Hippocampal formation (tissue), 2 donors: ENCODE results near the gene MRPL44.
A peak's percentile ranks its signal among the peaks of the same experiment; 100 is the strongest.
"Not testable (repeated sequence)": the region's sequence is repeated elsewhere in the genome, so short reads cannot be mapped to it uniquely, and the experiment has no call there.

Source experiments
- DNase-seq, 2 donors: peaks; one replicate each; lab custom pipeline; 2025; lab: John Stamatoyannopoulos, UW

The MRPL44 gene

GRCh38 chr2:223936862-223937326, 20.4 kb upstream of the MRPL44 start:
- DNase-seq, result no peak

DNA sequence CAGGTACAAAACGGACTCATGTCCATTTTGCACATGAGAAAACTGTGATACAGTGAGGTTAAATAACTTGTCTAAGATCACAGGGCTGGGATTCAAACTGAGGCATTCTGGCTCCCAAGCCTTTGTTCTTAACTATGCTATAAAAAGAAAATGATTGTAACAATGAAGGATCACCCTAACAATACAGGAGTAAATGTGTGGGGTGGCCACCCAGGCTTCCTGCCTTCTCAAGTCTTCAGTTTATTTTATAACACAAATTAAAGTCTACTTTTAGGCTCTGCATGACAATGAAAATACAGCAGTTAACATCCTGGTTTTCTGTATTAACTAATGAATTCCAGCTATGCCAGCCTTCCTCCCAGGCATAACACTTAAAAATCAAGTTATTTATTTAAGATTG, 19.7 kb upstream of the MRPL44 start:
- DNase-seq, result no peak

- not testable (repeated sequence) for DNase-seq
These were observed 17.8 kb upstream of the MRPL44 start for GRCh38 chr2:223939438-223939837.

GRCh38 chr2:223941579-223942277, 15.5 kb upstream of the MRPL44 start:
- no peak for DNase-seq

- DNase-seq, result no peak
These were observed 14.1 kb upstream of the MRPL44 start for GRCh38 chr2:223943135-223943534.

- peak in 1 of 2 donors; percentile 55 for DNase-seq
These were observed 13.7 kb upstream of the MRPL44 start for GRCh38 chr2:223943561-223944008.

- peak; percentile 36 to 55 for DNase-seq
These were observed 13.0 kb upstream of the MRPL44 start for GRCh38 chr2:223944166-223944702.

DNA sequence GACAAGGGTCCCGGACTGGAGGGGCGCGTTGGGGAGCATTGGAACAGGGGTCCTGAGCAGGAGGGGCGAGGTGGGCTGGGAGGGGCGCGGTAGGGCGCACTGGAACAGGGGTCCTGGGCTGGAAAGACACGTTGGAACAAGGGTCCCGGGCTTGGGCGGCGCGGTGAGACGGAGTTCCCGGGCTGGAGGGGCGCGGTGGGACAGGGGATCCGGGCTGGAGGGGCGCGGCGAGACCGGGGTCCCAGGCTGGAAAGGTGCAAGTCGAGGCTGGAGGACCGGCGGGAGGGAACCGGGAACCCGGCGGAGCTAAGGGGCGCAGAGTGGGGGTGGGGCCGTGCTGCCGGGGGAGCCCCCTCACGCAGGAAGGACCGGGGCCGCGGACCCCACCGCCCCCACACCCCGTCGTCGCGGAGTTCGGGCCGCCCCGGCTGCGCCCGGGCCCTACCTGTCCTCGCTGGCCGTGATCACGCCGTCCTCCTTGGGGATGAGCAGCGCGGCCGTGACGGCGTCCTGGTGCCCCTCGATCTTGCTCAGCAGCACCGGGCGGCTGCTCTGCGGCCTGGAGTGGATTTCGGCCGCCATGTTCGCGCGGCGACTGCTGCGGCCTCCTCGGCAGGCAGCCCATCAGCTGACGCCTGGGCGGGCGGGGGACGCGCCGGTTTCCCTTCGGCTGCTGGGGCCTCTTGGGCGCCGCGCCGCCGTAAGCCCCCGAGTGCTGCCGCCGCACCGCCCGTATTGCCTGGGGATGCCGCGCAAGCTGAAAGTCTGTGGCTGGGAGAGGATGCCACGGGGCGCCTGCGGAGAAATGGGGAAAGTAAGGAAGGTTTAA, 12.3 kb upstream of the MRPL44 start, which contains the start of gene WDFY1:
Gene WDFY1 (minus strand): TSS at position 633 of the 829 bp plus-strand sequence. CDS start 51 bp downstream, at position 582.
- peak; percentile 82 to 94 for DNase-seq

DNA sequence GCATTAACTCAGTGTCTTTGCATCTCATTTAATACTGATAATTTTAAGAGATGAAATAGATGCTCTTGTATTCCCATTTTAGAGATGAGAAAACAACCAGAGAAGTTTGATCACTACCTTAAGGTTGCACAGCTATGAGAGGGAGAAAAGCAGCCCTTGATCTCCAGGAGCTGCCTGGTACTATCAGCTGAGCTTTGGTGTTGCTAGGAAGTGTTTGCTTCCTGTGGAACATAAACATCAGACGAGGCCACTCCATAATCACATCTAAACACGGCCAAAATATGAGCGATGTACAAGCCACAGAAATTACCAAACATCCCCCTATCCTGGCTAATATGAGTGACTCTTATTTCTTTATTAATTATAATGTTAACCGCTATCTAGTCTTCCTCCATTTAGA, 11.5 kb upstream of the MRPL44 start:
- DNase-seq, result no peak

DNA sequence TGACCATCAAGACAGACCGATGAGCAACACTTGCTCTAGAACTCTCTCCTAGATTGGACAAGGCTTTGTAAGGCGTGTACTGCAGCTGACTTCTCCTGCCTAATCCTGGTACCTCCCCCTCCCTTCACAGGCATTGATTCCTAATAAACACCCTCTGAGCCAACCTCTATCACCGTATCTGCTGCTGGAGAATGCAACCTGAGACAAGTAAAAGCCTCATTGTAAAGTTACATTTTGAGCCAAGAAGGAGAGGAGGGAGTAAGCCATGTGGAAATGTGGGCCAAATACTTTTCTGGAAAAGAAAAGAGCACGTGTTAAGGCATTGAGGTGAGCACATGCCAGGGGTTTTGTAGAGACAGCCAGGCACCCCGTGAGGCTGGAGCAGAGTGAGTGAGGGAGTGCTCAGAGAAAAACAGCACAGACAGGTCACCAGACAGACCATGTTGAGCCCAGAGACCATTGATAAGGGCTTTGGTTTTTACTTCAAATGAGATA, 9.5 kb upstream of the MRPL44 start:
- no peak for DNase-seq

GRCh38 chr2:223949241-223949840, 7.9 kb upstream of the MRPL44 start:
- no peak for DNase-seq

DNA sequence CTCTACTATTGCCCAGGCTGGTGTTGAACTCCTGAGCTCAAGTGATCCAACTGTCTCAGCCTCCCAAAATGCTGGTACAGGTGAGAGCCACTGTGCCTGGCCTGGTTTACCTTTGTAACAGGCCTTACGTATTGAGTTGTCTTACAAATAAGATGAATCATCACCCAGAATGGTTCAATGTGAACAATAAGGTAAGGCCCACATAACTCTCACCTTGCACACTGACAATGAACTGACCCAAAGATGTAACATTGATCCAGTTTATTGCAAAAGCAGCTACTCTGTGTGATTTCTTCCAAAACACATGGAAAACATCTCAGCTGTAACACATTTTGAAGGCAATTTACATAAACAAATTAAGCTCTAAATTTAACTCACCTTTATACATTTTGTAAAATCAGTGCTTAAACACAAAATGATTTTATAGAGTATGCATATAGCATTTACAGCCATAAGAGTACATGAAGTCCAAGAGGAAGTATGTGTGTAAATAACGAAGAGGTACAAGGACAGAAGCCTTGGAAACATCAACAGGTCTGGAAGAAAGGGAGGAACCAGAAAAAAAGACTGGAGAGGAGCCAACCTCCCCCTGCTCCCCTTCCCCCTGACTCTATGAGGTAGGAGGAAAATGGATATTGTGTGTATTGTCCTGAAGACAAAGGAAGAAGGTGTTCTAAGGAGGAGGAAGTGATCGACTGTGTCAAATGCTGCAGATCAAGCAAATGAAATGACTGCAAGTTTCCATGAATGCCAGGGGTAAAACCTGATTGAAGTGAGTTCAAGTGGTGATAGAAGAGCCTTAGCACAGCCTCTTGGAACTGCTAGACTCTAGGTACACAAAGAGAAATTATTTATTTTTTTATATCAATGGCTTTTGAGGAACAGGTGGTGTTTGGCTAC, 6.6 kb upstream of the MRPL44 start:
- no peak for DNase-seq

DNA sequence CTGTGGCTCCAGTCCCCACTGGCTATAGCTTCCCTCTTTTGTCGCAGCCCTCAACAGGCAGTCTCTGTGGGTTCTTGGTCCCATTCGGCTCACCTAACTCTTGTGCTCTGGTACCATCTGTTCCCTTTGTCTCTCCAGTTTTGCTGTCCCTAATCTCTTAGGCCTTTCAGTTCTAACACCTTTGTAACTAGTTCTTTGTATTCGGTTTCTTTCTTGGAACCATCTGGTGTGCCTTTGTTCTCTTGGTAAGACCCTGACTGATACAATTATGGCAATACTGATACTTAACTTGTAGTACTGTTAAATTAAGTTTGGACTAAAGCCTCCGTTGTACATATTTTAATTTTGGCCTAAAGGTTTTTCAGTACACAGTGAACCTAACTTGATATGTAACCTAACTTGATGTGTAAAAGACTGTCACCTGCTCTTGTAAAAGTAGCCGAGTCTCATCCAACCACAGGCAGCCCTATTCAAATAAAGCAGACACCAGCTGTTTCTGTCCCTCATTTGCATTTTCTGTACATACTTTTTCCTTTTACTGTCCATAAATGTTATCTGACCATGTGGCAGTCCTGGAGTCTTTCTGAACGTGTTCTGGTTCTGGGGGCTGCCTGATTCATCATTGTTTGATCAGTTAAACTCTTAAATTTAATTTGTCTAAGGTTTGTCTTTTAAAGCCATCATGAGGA, 4.8 kb upstream of the MRPL44 start:
- DNase-seq, result no peak

DNA sequence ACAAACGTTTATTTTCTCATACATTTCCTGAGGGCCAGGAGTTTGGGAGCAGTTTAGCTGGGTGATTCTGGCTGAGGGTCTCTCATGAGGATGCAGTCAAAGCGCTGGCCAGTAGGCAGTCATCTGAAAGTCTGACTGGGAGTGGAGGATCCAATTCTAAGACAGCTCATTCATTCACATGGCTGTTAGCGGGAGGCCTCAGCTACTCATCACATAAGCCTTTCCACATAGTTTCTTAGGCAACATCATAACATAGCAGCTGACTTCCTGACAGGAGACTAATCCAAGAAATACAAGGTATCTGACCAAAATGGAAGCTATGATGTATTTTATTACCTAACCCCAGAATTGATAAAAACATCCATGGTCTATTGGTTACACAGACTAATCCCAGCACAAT, 2.9 kb upstream of the MRPL44 start:
- DNase-seq, result no peak

GRCh38 chr2:223956300-223956699, 963 bp upstream of the MRPL44 start:
- DNase-seq, result no peak

DNA sequence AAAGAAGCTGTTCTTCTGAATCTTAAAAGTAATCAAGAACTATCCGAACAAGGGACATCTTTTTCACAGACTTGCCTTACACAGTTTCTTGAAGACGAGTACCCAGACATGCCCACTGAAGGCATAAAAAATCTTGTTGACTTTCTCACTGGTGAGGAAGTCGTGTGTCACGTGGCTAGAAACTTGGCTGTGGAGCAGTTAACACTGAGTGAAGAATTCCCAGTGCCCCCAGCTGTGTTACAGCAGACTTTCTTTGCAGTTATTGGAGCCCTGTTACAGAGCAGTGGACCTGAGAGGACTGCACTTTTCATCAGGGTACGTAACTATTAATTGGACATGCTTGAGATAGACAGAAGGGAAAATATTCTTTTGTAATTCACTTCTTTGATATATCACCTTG, 2.4 kb downstream of the MRPL44 start:
- peak; percentile 13 to 22 for DNase-seq

DNA sequence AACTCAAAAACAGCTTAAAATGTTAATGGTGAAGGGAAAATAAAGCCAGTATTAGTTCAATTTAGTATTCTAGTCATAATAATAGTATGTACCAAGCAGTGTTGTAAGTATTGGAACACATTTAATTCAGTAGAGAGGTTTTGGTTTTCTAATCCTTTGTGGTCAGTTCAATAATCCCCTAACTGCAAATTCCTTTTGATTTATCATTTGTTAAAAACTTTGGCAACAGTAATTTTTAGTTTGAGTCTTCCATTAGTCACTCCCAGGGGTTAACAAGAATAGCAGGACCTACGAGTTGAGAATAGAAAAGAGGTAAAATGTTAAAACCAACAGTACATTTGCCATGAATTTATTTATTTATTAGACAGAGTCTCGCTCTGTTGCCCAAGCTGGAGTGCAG, 10.7 kb downstream of the MRPL44 start:
- DNase-seq, result no peak

DNA sequence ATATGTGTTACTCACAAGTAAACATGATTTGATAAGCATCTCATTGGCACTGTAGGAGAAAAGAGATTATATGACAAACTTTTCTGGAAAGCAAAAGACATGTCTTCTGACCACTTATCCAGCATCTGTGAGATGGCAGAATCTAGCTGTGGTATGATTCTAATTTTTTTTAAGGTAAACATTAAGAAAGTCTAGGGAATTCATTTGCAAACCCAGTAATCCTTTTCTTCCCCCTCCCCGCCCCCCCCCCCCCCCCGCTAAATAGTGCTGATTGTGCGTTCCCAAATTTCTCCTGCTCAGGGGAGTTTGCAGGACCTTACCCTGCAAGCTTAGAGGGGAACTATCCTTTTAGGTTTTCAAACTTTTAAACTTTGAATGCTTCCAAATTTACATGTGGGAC, 12.1 kb downstream of the MRPL44 start:
- DNase-seq, result no peak

DNA sequence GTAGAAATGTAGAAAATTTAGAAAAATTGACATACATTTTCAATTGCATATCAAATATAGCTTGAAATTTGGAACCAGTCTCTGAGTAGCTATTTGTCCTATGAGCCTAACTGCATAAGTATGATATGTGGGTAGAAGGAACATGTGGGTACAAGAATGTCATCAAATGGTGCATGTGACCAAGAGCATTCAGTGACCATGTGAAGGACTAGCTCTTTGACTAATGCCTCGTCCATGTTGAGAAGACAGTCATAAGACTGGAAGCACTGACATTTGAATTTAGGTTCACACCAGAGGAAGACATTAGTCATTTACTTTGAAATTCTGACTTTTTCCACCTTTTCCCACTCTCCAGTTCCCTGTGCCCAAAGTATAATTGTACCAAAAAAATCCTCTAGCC, 12.6 kb downstream of the MRPL44 start:
- no peak for DNase-seq

DNA sequence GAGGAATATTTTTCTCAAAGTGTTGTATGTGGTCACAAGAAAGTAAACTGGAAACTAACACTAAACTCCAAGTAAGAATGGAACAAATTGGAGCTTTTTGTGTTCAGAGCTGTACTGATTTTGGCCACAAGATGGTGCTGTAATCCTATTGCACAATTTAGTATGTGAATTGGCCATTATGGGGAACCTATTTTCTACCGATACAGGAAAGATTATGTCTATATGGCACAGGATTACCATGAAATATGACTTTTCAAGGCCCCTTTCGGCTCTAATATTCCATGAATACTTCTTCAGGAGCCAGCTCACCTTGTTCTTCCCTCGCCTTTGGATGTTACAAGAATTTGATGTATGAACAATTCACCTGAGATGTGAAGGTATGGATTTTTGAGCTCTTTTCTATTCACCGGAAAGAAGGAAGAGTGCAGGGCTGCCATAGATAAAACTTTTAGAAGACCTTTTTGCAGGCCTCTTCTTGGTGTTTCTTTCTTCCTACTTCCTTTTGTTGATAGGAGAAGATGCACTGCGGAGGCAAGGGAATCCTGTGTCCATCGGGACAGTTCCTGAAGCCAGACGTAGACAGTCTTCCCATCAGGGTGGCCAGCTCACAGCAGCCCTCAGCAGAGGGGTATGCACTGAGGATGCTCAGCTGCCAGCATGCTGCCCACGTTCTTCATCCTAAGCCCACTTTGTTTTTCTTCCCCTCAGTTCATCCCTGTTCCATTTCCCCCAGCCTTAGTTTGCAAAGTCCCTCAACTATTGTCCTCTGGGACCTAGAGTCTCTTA, 13.3 kb downstream of the MRPL44 start:
- peak; percentile 55 to 62 for DNase-seq
